ENCODE results near the gene CREM.

The CREM gene

GRCh38 chr10:35226507-35226906 is 99.9 kb downstream of the CREM start:
- Histone ChIP-seq H3K4me1 (no peaks in the 10 kb centered on the region), H3K4me3 (no peak overlapping the region), H3K27me3 (no peaks in the 10 kb centered on the region), H3K27ac (no peak overlapping the region), H3K36me3 (no peaks in the 10 kb centered on the region), H3K9me3 (no peaks in the 10 kb centered on the region)
- intact Hi-C loops (cut with DNase I; ENCODE audit: low total_unique reads): no loop called here
- TF ChIP-seq CTCF (IDR thresholded peaks at IDR 0.05): no peak
- DNase-seq: no peak

- Histone ChIP-seq H3K9me3 (no peaks in the 10 kb centered on the region), H3K4me1 (no peaks in the 10 kb centered on the region), H3K36me3 (no peaks in the 10 kb centered on the region), H3K27me3 (no peaks in the 10 kb centered on the region), H3K4me3 (no peak overlapping the region), H3K27ac (no peak overlapping the region)
- no peak for TF ChIP-seq CTCF (IDR thresholded peaks at IDR 0.05)
- no peak for DNase-seq
- intact Hi-C loops (cut with DNase I; ENCODE audit: low total_unique reads): no loop called here
Observed at GRCh38 chr10:35228058-35228457, 101.4 kb downstream of the CREM start.

GRCh38 chr10:35231646-35232045 is 105.0 kb downstream of the CREM start:
- Histone ChIP-seq H3K36me3 (no peaks in the 10 kb centered on the region), H3K4me1 (no peaks in the 10 kb centered on the region), H3K4me3 (no peak overlapping the region), H3K27ac (no peak overlapping the region), H3K9me3 (no peaks in the 10 kb centered on the region), H3K27me3 (no peaks in the 10 kb centered on the region)
- no peak for DNase-seq
- no peak for TF ChIP-seq CTCF (IDR thresholded peaks at IDR 0.05)
- intact Hi-C loops (cut with DNase I; ENCODE audit: low total_unique reads): no loop called here

- intact Hi-C loops (cut with DNase I; ENCODE audit: low total_unique reads): no loop called here
- no peaks in the 10 kb centered on the region for H3K4me1 ChIP-seq
- DNase-seq: no peak
- no peaks in the 10 kb centered on the region for H3K9me3 ChIP-seq
- H3K4me3 ChIP-seq: no peak overlapping the region
- H3K27me3 ChIP-seq: no peaks in the 10 kb centered on the region
- TF ChIP-seq CTCF (IDR thresholded peaks at IDR 0.05): no peak
- H3K36me3 ChIP-seq: no peaks in the 10 kb centered on the region
- H3K27ac ChIP-seq: no peak overlapping the region
Observed at GRCh38 chr10:35232527-35232926, 105.9 kb downstream of the CREM start.

GRCh38 chr10:35234073-35234472 is 107.4 kb downstream of the CREM start:
- Histone ChIP-seq H3K9me3 (no peaks in the 10 kb centered on the region), H3K27ac (no peak overlapping the region), H3K36me3 (no peaks in the 10 kb centered on the region), H3K27me3 (no peaks in the 10 kb centered on the region), H3K4me1 (no peaks in the 10 kb centered on the region), H3K4me3 (no peak overlapping the region)
- TF ChIP-seq CTCF (IDR thresholded peaks at IDR 0.05): no peak
- DNase-seq: no peak
- intact Hi-C loops (cut with DNase I; ENCODE audit: low total_unique reads): no loop called here

- DNase-seq: no peak
- H3K4me1 ChIP-seq: no peaks in the 10 kb centered on the region
- no peaks in the 10 kb centered on the region for H3K27me3 ChIP-seq
- H3K36me3 ChIP-seq: no peaks in the 10 kb centered on the region
- H3K27ac ChIP-seq: no peak overlapping the region
- intact Hi-C loops (cut with DNase I; ENCODE audit: low total_unique reads): no loop called here
- H3K4me3 ChIP-seq: no peak overlapping the region
- H3K9me3 ChIP-seq: no peaks in the 10 kb centered on the region
- TF ChIP-seq CTCF (IDR thresholded peaks at IDR 0.05): no peak
Observed at GRCh38 chr10:35236739-35237138, 110.1 kb downstream of the CREM start.

Data from tibial artery (tissue), 4 donors.